HG02642 (cell line): ENCODE data around the gene BAIAP2L2.
"Not testable (repeated sequence)": the region's sequence is repeated elsewhere in the genome, so short reads cannot be mapped to it uniquely, and the experiment has no call there.

Experiments
- ATAC-seq: cut with Tn5 transposase; IDR thresholded peaks from one replicate; pipeline ENCODE4 v1.9.1; 2021; ENCODE audit warnings: mild to moderate bottlenecking; ENCODE audit not compliant: unreplicated experiment, poor library complexity

Gene BAIAP2L2

GRCh38 chr22:38129856-38130255 lies 19.4 kb upstream of the BAIAP2L2 start:
- no peak for ATAC-seq

- ATAC-seq = no peak
These were observed 18.5 kb upstream of the BAIAP2L2 start for GRCh38 chr22:38129021-38129420.

- no peak for ATAC-seq
These were observed 17.4 kb upstream of the BAIAP2L2 start for GRCh38 chr22:38127869-38128268.

- no peak for ATAC-seq
These were observed 16.6 kb upstream of the BAIAP2L2 start for GRCh38 chr22:38126928-38127668.

GRCh38 chr22:38125751-38126201 lies 15.3 kb upstream of the BAIAP2L2 start:
- ATAC-seq = no peak

- ATAC-seq = no peak
These were observed 14.6 kb upstream of the BAIAP2L2 start for GRCh38 chr22:38125038-38125610.

GRCh38 chr22:38124236-38124974 lies 13.9 kb upstream of the BAIAP2L2 start:
- ATAC-seq = no peak

GRCh38 chr22:38122616-38123015 lies 12.1 kb upstream of the BAIAP2L2 start:
- ATAC-seq = no peak

GRCh38 chr22:38120359-38121110 lies 10.1 kb upstream of the BAIAP2L2 start:
- no peak for ATAC-seq

- ATAC-seq = not testable (repeated sequence)
These were observed 8.3 kb upstream of the BAIAP2L2 start for GRCh38 chr22:38118747-38119146.

GRCh38 chr22:38118182-38118581 lies 7.7 kb upstream of the BAIAP2L2 start:
- ATAC-seq = no peak

- ATAC-seq = not testable (repeated sequence)
These were observed 7.1 kb upstream of the BAIAP2L2 start for GRCh38 chr22:38117556-38117955.

GRCh38 chr22:38115423-38116205 lies 5.1 kb upstream of the BAIAP2L2 start:
- no peak for ATAC-seq

- no peak for ATAC-seq
These were observed 4.3 kb upstream of the BAIAP2L2 start for GRCh38 chr22:38114484-38115398.

GRCh38 chr22:38112381-38112780 lies 1.9 kb upstream of the BAIAP2L2 start:
- ATAC-seq = no peak

GRCh38 chr22:38111925-38112355 lies 1.5 kb upstream of the BAIAP2L2 start:
- ATAC-seq = no peak

GRCh38 chr22:38110863-38111852 lies 674 bp upstream of the BAIAP2L2 start:
- ATAC-seq = no peak
